SK-N-SH (cell line): Measurements from ENCODE around the gene HHIPL1. TPM values are rescaled to one million over a fixed set of nuclear protein-coding genes. Genes with fewer than 3 reads are reported as not detected.
A peak's percentile ranks its signal among the peaks of the same experiment; 100 is the strongest.

Source experiments
- CTCF ChIA-PET: fragments of 300-600, 350-600 bp; formaldehyde crosslinking; extraction: SDS; loops from one replicate; lab custom pipeline; 2021; lab: Yijun Ruan, JAX
- POLR2A ChIA-PET: fragments of 350-600 bp; sonication (Branson Sonifier 250); formaldehyde crosslinking; extraction: SDS; loops from one replicate; lab custom pipeline; 2020; ENCODE audit warnings: antibody characterized with exemption, inconsistent platforms; lab: Yijun Ruan, JAX
- DNase-seq: peaks from one replicate; pipeline ENCODE4 v3.0.0; 2012
- H2AFZ ChIP-seq: fragments of 200-600 bp; sonication (generic); 2 replicates; pipeline ENCODE4 v1.8.1; 2016; ENCODE audit warnings: antibody characterized with exemption, mild to moderate bottlenecking, low read depth
- H3F3A ChIP-seq: fragments of 200-600 bp; sonication (generic); replicated peaks from 2 replicates; pipeline ENCODE3; 2016; ENCODE audit warnings: antibody characterized with exemption, mild to moderate bottlenecking; ENCODE audit not compliant: insufficient read depth
- H3K27ac ChIP-seq, 2 experiments: fragments of 200-500 bp in 1 of 2; fragments of 200-600 bp in 1 of 2; sonication (Bioruptor generic) in 1 of 2; sonication (generic), shearing (Covaris generic) in 1 of 2; 2 replicates each; pipeline versions ENCODE4 v1.5.1 to v1.6.1; 2014 to 2016; ENCODE audit warnings: low read depth in 2 of 2, inconsistent platforms in 1 of 2, low read length in 1 of 2, mild to moderate bottlenecking in 1 of 2, mixed read lengths in 1 of 2
- H3K27me3 ChIP-seq: fragments of 200-600 bp; sonication (generic), shearing (Covaris generic); 2 replicates; pipeline ENCODE4 v1.6.1; 2016; ENCODE audit warnings: mixed run types; ENCODE audit not compliant: insufficient read depth
- H3K36me3 ChIP-seq, 2 experiments: fragments of 200-500 bp in 1 of 2; fragments of 200-600 bp in 1 of 2; sonication (Bioruptor generic) in 1 of 2; sonication (generic) in 1 of 2; replicated peaks in 1 of 2; 2 replicates each; pipeline versions ENCODE3 to v1.5.1; 2014 to 2016; ENCODE audit warnings: low read length in 1 of 2, mild to moderate bottlenecking in 1 of 2; ENCODE audit not compliant: insufficient read depth in 2 of 2, control insufficient read depth in 1 of 2
- H3K4me1 ChIP-seq, 2 experiments: fragments of 200-500 bp in 1 of 2; fragments of 200-600 bp in 1 of 2; sonication (Bioruptor generic) in 1 of 2; sonication (generic), shearing (Covaris generic) in 1 of 2; 2 replicates each; pipeline versions ENCODE4 v1.5.1 to v1.6.1; 2014 to 2016; ENCODE audit warnings: low read depth in 1 of 2, low read length in 1 of 2, mixed run types in 1 of 2; ENCODE audit not compliant: insufficient read depth in 2 of 2, control insufficient read depth in 1 of 2
- H3K4me2 ChIP-seq: fragments of 200-600 bp; sonication (generic), shearing (Covaris generic); 2 replicates; pipeline ENCODE4 v1.6.1; 2017; ENCODE audit warnings: mixed run types
- H3K4me3 ChIP-seq, 2 experiments: fragments of 200-500 bp in 1 of 2; fragments of 200-600 bp in 1 of 2; sonication (Bioruptor generic) in 1 of 2; sonication (generic), shearing (Covaris generic) in 1 of 2; 2 replicates each; pipeline versions ENCODE4 v1.5.1 to v1.8.1; 2014 to 2016; ENCODE audit warnings: low read depth in 2 of 2, inconsistent platforms in 1 of 2, low read length in 1 of 2, mild to moderate bottlenecking in 1 of 2, mixed read lengths in 1 of 2, moderate library complexity in 1 of 2
- H3K79me2 ChIP-seq: fragments of 200-600 bp; sonication (generic); 2 replicates; pipeline ENCODE4 v1.8.1; 2017; ENCODE audit warnings: mild to moderate bottlenecking; ENCODE audit not compliant: insufficient read depth
- H3K9ac ChIP-seq: fragments of 200-600 bp; sonication (generic); 2 replicates; pipeline ENCODE4 v1.6.1; 2017; ENCODE audit warnings: mixed run types
- H3K9me2 ChIP-seq: fragments of 200-600 bp; sonication (generic); 2 replicates; pipeline ENCODE4 v1.6.1; 2017; ENCODE audit warnings: mixed run types
- H3K9me3 ChIP-seq: fragments of 200-600 bp; sonication (generic); 2 replicates; pipeline ENCODE4 v1.6.1; 2017; ENCODE audit warnings: mixed run types, mild to moderate bottlenecking, moderate library complexity
- H4K20me1 ChIP-seq: fragments of 200-600 bp; sonication (generic); 2 replicates; pipeline ENCODE4 v1.6.1; 2017; ENCODE audit warnings: mild to moderate bottlenecking, mixed run types; ENCODE audit not compliant: insufficient read depth
- CHD2 ChIP-seq: fragments of 150-350 bp; IDR thresholded peaks from 2 replicates; pipeline ENCODE4 v1.6.1; 2018; ENCODE audit warnings: low read length; ENCODE audit not compliant: partially characterized antibody
- ELF1 ChIP-seq: IDR thresholded peaks from 2 replicates; pipeline ENCODE4 v1.4.0; 2012
- FOXJ3 ChIP-seq: sonication (generic); formaldehyde crosslinking; IDR thresholded peaks from 2 replicates; pipeline ENCODE4 v1.5.1; 2020; ENCODE audit warnings: mild to moderate bottlenecking, missing genetic modification reagents
- MXI1 ChIP-seq: IDR thresholded peaks from 2 replicates; pipeline ENCODE4 v1.6.1; 2012; ENCODE audit warnings: mild to moderate bottlenecking, low read depth, low read length, improper control_type of control experiment
- POLR2AphosphoS5 ChIP-seq: IDR thresholded peaks from 2 replicates; pipeline ENCODE4 v1.6.1; 2012; ENCODE audit warnings: low read depth, low read length
- RAD21 ChIP-seq: IDR thresholded peaks from 2 replicates; pipeline ENCODE4 v1.6.1; 2012; ENCODE audit warnings: mild to moderate bottlenecking, low read length
- RXRA ChIP-seq: IDR thresholded peaks from 2 replicates; pipeline ENCODE4 v1.4.0; 2012; ENCODE audit warnings: low read depth, mild to moderate bottlenecking, borderline replicate concordance
- SMC3 ChIP-seq: IDR thresholded peaks from 2 replicates; pipeline ENCODE4 v1.6.1; 2012; ENCODE audit warnings: low read depth, low read length, improper control_type of control experiment
- TCF12 ChIP-seq: IDR thresholded peaks from 2 replicates; pipeline ENCODE4 v1.4.0; 2012
- TEAD4 ChIP-seq: IDR thresholded peaks from 2 replicates; pipeline ENCODE4 v1.4.0; 2012; ENCODE audit warnings: mild to moderate bottlenecking, borderline replicate concordance; ENCODE audit not compliant: insufficient read depth
- YY1 ChIP-seq: IDR thresholded peaks from 2 replicates; pipeline ENCODE4 v1.4.0; 2012; ENCODE audit warnings: low read depth, mild to moderate bottlenecking
- WGBS: methylation state at CpG from one replicate; pipeline ENCODE4 v1.1.6; 2017; ENCODE audit warnings: low lambda C conversion rate; 5-methylcytosine and 5-hydroxymethylcytosine counted together
- polyA plus RNA-seq, 3 experiments: library from polyadenylated mRNA; depleted of rRNA; stranded (reverse); fragments of >200 nt; gene quantifications; 2 replicates each; pipeline ENCODE4 v1.2.3, GENCODE V29; 2012
- TF ChIP-seq, protein P1 (sequence below): IDR thresholded peaks from 2 replicates; pipeline ENCODE4 v1.4.0; 2012; ENCODE audit warnings: low read depth, borderline replicate concordance
- TF ChIP-seq, protein P2 (sequence below): IDR thresholded peaks from 2 replicates; pipeline ENCODE4; 2012
- TF ChIP-seq, protein P3 (sequence below): IDR thresholded peaks from 2 replicates; pipeline ENCODE4 v1.6.1; 2012; ENCODE audit warnings: mild to moderate bottlenecking, low read depth, low read length, moderate library complexity

The HHIPL1 gene
- polyA plus RNA-seq, 1 of the 3 experiments (the other 2 are of a cell fraction): 0.02 TPM

DNA sequence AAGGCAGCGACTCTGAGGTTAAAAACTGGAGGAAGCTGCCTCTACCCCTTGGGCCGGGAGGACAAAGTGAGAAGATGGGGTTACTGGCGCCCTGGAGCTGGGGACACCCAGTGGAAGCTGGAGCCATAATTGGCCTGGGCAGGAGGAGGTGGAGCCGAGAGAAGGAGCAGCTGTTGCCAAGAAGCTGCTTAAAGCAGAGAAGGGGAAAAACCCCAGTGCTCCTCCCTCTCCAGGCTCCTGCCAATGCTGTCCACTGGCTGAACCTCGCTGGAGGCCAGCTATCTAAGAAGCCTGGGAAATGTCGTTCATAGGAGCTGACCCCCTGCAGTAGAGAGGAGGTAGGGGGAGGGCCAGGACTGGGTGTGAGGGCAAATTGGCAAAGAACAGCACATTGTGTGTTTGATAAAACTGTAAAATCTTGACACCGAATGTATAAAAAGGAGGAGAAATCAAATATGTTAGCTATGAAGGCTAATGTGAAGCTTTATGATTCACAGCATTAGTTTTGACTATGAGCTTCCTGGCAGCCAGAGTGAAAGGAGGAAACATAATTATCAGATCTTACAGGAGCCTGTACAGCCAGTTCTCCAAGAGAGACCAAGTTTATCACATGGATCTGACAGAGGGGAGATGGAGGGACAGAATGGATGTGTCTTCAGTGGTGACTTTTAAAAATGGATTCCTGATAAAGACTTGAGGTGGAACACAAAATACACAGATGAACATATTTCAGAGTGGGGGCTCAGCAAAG lies 9.5 kb downstream of the HHIPL1 start:
- Histone ChIP-seq H3K9ac (no peak overlapping the region), H3K79me2 (no peaks in the 10 kb centered on the region), H3K27ac (no peak overlapping the region), H3K4me1 (no peaks in the 10 kb centered on the region; a peak in 1 of 4 replicates), H3F3A (peaks cover 5% of the 10 kb centered on the region), H3K9me2 (no peaks in the 10 kb centered on the region), H3K36me3 (no peaks in the 10 kb centered on the region), H3K27me3 (no peaks in the 10 kb centered on the region), H3K9me3 (no peaks in the 10 kb centered on the region), H2AFZ (no peak overlapping the region), H4K20me1 (no peaks in the 10 kb centered on the region), H3K4me3 (no peak overlapping the region), H3K4me2 (no peak overlapping the region; the same call in 1 of the 2 replicates)
- TF ChIP-seq TEAD4 (no peak), POLR2AphosphoS5 (no peak), RXRA (no peak), TCF12 (0 out of 2 replicates have a peak, but pooled peaks have one; percentile 14), MXI1 (no peak), RAD21 (no peak), CHD2 (no peak), SMC3 (no peak), ELF1 (no peak), FOXJ3 (no peak), YY1 (peak; percentile 47; the same call in 1 of the 2 replicates)
- TF ChIP-seq, protein P1, sequence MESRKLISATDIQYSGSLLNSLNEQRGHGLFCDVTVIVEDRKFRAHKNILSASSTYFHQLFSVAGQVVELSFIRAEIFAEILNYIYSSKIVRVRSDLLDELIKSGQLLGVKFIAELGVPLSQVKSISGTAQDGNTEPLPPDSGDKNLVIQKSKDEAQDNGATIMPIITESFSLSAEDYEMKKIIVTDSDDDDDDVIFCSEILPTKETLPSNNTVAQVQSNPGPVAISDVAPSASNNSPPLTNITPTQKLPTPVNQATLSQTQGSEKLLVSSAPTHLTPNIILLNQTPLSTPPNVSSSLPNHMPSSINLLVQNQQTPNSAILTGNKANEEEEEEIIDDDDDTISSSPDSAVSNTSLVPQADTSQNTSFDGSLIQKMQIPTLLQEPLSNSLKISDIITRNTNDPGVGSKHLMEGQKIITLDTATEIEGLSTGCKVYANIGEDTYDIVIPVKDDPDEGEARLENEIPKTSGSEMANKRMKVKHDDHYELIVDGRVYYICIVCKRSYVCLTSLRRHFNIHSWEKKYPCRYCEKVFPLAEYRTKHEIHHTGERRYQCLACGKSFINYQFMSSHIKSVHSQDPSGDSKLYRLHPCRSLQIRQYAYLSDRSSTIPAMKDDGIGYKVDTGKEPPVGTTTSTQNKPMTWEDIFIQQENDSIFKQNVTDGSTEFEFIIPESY: no peak
- TF ChIP-seq, protein P2, sequence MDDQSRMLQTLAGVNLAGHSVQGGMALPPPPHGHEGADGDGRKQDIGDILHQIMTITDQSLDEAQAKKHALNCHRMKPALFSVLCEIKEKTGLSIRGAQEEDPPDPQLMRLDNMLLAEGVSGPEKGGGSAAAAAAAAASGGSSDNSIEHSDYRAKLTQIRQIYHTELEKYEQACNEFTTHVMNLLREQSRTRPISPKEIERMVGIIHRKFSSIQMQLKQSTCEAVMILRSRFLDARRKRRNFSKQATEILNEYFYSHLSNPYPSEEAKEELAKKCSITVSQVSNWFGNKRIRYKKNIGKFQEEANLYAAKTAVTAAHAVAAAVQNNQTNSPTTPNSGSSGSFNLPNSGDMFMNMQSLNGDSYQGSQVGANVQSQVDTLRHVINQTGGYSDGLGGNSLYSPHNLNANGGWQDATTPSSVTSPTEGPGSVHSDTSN: 0 out of 2 replicates have a peak, but pooled peaks have one; percentile 5
- TF ChIP-seq, protein P3, sequence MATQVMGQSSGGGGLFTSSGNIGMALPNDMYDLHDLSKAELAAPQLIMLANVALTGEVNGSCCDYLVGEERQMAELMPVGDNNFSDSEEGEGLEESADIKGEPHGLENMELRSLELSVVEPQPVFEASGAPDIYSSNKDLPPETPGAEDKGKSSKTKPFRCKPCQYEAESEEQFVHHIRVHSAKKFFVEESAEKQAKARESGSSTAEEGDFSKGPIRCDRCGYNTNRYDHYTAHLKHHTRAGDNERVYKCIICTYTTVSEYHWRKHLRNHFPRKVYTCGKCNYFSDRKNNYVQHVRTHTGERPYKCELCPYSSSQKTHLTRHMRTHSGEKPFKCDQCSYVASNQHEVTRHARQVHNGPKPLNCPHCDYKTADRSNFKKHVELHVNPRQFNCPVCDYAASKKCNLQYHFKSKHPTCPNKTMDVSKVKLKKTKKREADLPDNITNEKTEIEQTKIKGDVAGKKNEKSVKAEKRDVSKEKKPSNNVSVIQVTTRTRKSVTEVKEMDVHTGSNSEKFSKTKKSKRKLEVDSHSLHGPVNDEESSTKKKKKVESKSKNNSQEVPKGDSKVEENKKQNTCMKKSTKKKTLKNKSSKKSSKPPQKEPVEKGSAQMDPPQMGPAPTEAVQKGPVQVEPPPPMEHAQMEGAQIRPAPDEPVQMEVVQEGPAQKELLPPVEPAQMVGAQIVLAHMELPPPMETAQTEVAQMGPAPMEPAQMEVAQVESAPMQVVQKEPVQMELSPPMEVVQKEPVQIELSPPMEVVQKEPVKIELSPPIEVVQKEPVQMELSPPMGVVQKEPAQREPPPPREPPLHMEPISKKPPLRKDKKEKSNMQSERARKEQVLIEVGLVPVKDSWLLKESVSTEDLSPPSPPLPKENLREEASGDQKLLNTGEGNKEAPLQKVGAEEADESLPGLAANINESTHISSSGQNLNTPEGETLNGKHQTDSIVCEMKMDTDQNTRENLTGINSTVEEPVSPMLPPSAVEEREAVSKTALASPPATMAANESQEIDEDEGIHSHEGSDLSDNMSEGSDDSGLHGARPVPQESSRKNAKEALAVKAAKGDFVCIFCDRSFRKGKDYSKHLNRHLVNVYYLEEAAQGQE: peak; percentile 52; the same call in 1 of the 2 replicates
- WGBS: 44% methylated on average over 7 of the region's 7 CpGs
- no peak for DNase-seq
- ChIA-PET CTCF (interaction anchor here (0.6 to 1.4 kb wide), 3 partner anchors 25 to 137 kb away, joined by 3 read pairs; no protein-coding TSS in a partner anchor), POLR2A (no interaction called here)
